ENCODE results near the gene CNIH4.

- TF ChIP-seq ZNF416 (CRISPR knock-in tag; IDR thresholded peaks at IDR 0.05) (no peak), PRDM15 (CRISPR knock-in tag; IDR thresholded peaks at IDR 0.05) (no peak), CTCF (IDR thresholded peaks at IDR 0.05) (no peak), AR (CRISPR knock-in tag; IDR thresholded peaks at IDR 0.05) (no peak)
These were observed 63.4 kb downstream of the CNIH4 start for GRCh38 chr1:224420106-224420505.
